ENCODE measurements around the gene NOX4.
"Not testable (repeated sequence)": the region's sequence is repeated elsewhere in the genome, so short reads cannot be mapped to it uniquely, and the experiment has no call there.

NOX4 gene

GRCh38 chr11:89327885-89328284 lies 163.3 kb downstream of the NOX4 start:
- Histone ChIP-seq H2BK5ac (ENCODE audit: low read length) (no peak overlapping the region), H3K4me2 (ENCODE audit: insufficient read depth, low read length, poor library complexity, severe bottlenecking) (no peak overlapping the region), H3K4me1 (ENCODE audit: control insufficient read depth in 2 of 2, insufficient read depth in 1 of 2, low read depth in 1 of 2, low read length in 2 of 2) (no peaks in the 10 kb centered on the region), H3K4ac (ENCODE audit: low read length) (no peak overlapping the region), H4K8ac (ENCODE audit: low read depth, low read length) (no peak overlapping the region), H3K36me3 (replicated peaks in 1 of 2; ENCODE audit: control insufficient read depth in 2 of 2, insufficient read depth in 2 of 2, low read length in 2 of 2) (peaks cover 0 to 8% of the 10 kb centered on the region in 2 donors), H2BK12ac (ENCODE audit: low read length) (no peak overlapping the region), H3K79me1 (ENCODE audit: low read depth, low read length) (no peaks in the 10 kb centered on the region), H3K9me3 (replicated peaks in 1 of 2; ENCODE audit: control insufficient read depth in 2 of 2, insufficient read depth in 1 of 2, low read depth in 1 of 2, low read length in 2 of 2) (no peaks in the 10 kb centered on the region), H2AK5ac (ENCODE audit: low read depth, low read length) (no peak overlapping the region), H3K27me3 (ENCODE audit: control insufficient read depth in 3 of 3, insufficient read depth in 3 of 3, low read depth in 1 of 3, low read length in 3 of 3) (no peaks in the 10 kb centered on the region), H3K9ac (ENCODE audit: low read depth, low read length, poor library complexity) (no peak overlapping the region), H3K27ac (replicated peaks; ENCODE audit: low read length) (no peak overlapping the region), H3K4me3 (ENCODE audit: low read length in 2 of 2) (no peak overlapping the region), H2AFZ (ENCODE audit: low read length) (no peak overlapping the region), H2BK15ac (ENCODE audit: low read length) (no peak overlapping the region), H2BK120ac (ENCODE audit: low read depth, low read length) (no peak overlapping the region), H3K14ac (ENCODE audit: low read length) (no peak overlapping the region), H4K91ac (ENCODE audit: low read depth, low read length, poor library complexity) (no peak overlapping the region), H3K23ac (ENCODE audit: low read depth, low read length, poor library complexity) (no peak overlapping the region), H3K18ac (ENCODE audit: low read length) (no peak overlapping the region)
- DNase-seq (ENCODE audit: low spot score): no peak
- WGBS, 2 donors (ENCODE audit: extremely low coverage in 2 of 2, insufficient read length in 2 of 2, insufficient replicate concordance in 1 of 2): no CpG with 5 or more reads among the region's 5 CpGs

GRCh38 chr11:89321401-89321800 lies 169.8 kb downstream of the NOX4 start:
- Histone ChIP-seq H2AFZ (ENCODE audit: low read length) (no peak overlapping the region), H3K9me3 (replicated peaks in 1 of 2; ENCODE audit: control insufficient read depth in 2 of 2, insufficient read depth in 1 of 2, low read depth in 1 of 2, low read length in 2 of 2) (no peaks in the 10 kb centered on the region), H2BK5ac (ENCODE audit: low read length) (no peak overlapping the region), H3K27me3 (ENCODE audit: control insufficient read depth in 3 of 3, insufficient read depth in 3 of 3, low read depth in 1 of 3, low read length in 3 of 3) (no peaks in the 10 kb centered on the region), H3K23ac (ENCODE audit: low read depth, low read length, poor library complexity) (no peak overlapping the region), H2BK15ac (ENCODE audit: low read length) (no peak overlapping the region), H2BK120ac (ENCODE audit: low read depth, low read length) (no peak overlapping the region), H3K4me1 (ENCODE audit: control insufficient read depth in 2 of 2, insufficient read depth in 1 of 2, low read depth in 1 of 2, low read length in 2 of 2) (no peaks in the 10 kb centered on the region), H3K27ac (replicated peaks; ENCODE audit: low read length) (no peak overlapping the region), H3K36me3 (replicated peaks in 1 of 2; ENCODE audit: control insufficient read depth in 2 of 2, insufficient read depth in 2 of 2, low read length in 2 of 2) (peaks cover 0 to 5% of the 10 kb centered on the region in 2 donors), H3K4ac (ENCODE audit: low read length) (no peak overlapping the region), H4K91ac (ENCODE audit: low read depth, low read length, poor library complexity) (no peak overlapping the region), H3K14ac (ENCODE audit: low read length) (no peak overlapping the region), H3K4me3 (ENCODE audit: low read length in 2 of 2) (no peak overlapping the region), H3K79me1 (ENCODE audit: low read depth, low read length) (no peaks in the 10 kb centered on the region), H3K9ac (ENCODE audit: low read depth, low read length, poor library complexity) (no peak overlapping the region), H4K8ac (ENCODE audit: low read depth, low read length) (no peak overlapping the region), H2BK12ac (ENCODE audit: low read length) (no peak overlapping the region), H3K4me2 (ENCODE audit: insufficient read depth, low read length, poor library complexity, severe bottlenecking) (no peak overlapping the region), H2AK5ac (ENCODE audit: low read depth, low read length) (no peak overlapping the region), H3K18ac (ENCODE audit: low read length) (no peak overlapping the region)
- no CpG with 5 or more reads among the region's 2 CpGs for WGBS, 2 donors (ENCODE audit: extremely low coverage in 2 of 2, insufficient read length in 2 of 2, insufficient replicate concordance in 1 of 2)
- no peak for DNase-seq (ENCODE audit: low spot score)

- not testable (repeated sequence) for H3K9me3 ChIP-seq (replicated peaks in 1 of 2; ENCODE audit: control insufficient read depth in 2 of 2, insufficient read depth in 1 of 2, low read depth in 1 of 2, low read length in 2 of 2); H2AK5ac ChIP-seq (ENCODE audit: low read depth, low read length); H2BK120ac ChIP-seq (ENCODE audit: low read depth, low read length); H3K27me3 ChIP-seq (ENCODE audit: control insufficient read depth in 3 of 3, insufficient read depth in 3 of 3, low read depth in 1 of 3, low read length in 3 of 3); H3K4me1 ChIP-seq (ENCODE audit: control insufficient read depth in 2 of 2, insufficient read depth in 1 of 2, low read depth in 1 of 2, low read length in 2 of 2); H3K4me2 ChIP-seq (ENCODE audit: insufficient read depth, low read length, poor library complexity, severe bottlenecking); H2BK15ac ChIP-seq (ENCODE audit: low read length); H3K9ac ChIP-seq (ENCODE audit: low read depth, low read length, poor library complexity); H2BK5ac ChIP-seq (ENCODE audit: low read length); H3K4ac ChIP-seq (ENCODE audit: low read length); H4K8ac ChIP-seq (ENCODE audit: low read depth, low read length); H2AFZ ChIP-seq (ENCODE audit: low read length); H3K27ac ChIP-seq (replicated peaks; ENCODE audit: low read length); H3K79me1 ChIP-seq (ENCODE audit: low read depth, low read length); DNase-seq (ENCODE audit: low spot score); H4K91ac ChIP-seq (ENCODE audit: low read depth, low read length, poor library complexity); H3K4me3 ChIP-seq (ENCODE audit: low read length in 2 of 2); H2BK12ac ChIP-seq (ENCODE audit: low read length); H3K18ac ChIP-seq (ENCODE audit: low read length); H3K23ac ChIP-seq (ENCODE audit: low read depth, low read length, poor library complexity); H3K14ac ChIP-seq (ENCODE audit: low read length); H3K36me3 ChIP-seq (replicated peaks in 1 of 2; ENCODE audit: control insufficient read depth in 2 of 2, insufficient read depth in 2 of 2, low read length in 2 of 2)
- WGBS, 2 donors (ENCODE audit: extremely low coverage in 2 of 2, insufficient read length in 2 of 2, insufficient replicate concordance in 1 of 2): no CpG with 5 or more reads among the region's 3 CpGs
These were observed 180.6 kb downstream of the NOX4 start for GRCh38 chr11:89310607-89311006.

GRCh38 chr11:89309321-89309985 lies 181.7 kb downstream of the NOX4 start:
- H2BK15ac ChIP-seq (ENCODE audit: low read length); H3K9me3 ChIP-seq (replicated peaks in 1 of 2; ENCODE audit: control insufficient read depth in 2 of 2, insufficient read depth in 1 of 2, low read depth in 1 of 2, low read length in 2 of 2); H3K9ac ChIP-seq (ENCODE audit: low read depth, low read length, poor library complexity); H3K4me2 ChIP-seq (ENCODE audit: insufficient read depth, low read length, poor library complexity, severe bottlenecking); H3K14ac ChIP-seq (ENCODE audit: low read length); H3K79me1 ChIP-seq (ENCODE audit: low read depth, low read length); H3K27me3 ChIP-seq (ENCODE audit: control insufficient read depth in 3 of 3, insufficient read depth in 3 of 3, low read depth in 1 of 3, low read length in 3 of 3); H2AFZ ChIP-seq (ENCODE audit: low read length); H2BK12ac ChIP-seq (ENCODE audit: low read length); H2AK5ac ChIP-seq (ENCODE audit: low read depth, low read length); H2BK5ac ChIP-seq (ENCODE audit: low read length); H3K18ac ChIP-seq (ENCODE audit: low read length); H3K23ac ChIP-seq (ENCODE audit: low read depth, low read length, poor library complexity); DNase-seq (ENCODE audit: low spot score); H2BK120ac ChIP-seq (ENCODE audit: low read depth, low read length); H3K4me3 ChIP-seq (ENCODE audit: low read length in 2 of 2); H4K8ac ChIP-seq (ENCODE audit: low read depth, low read length); H4K91ac ChIP-seq (ENCODE audit: low read depth, low read length, poor library complexity); H3K4ac ChIP-seq (ENCODE audit: low read length); H3K4me1 ChIP-seq (ENCODE audit: control insufficient read depth in 2 of 2, insufficient read depth in 1 of 2, low read depth in 1 of 2, low read length in 2 of 2); H3K27ac ChIP-seq (replicated peaks; ENCODE audit: low read length); H3K36me3 ChIP-seq (replicated peaks in 1 of 2; ENCODE audit: control insufficient read depth in 2 of 2, insufficient read depth in 2 of 2, low read length in 2 of 2): not testable (repeated sequence)
- no CpG with 5 or more reads among the region's 3 CpGs for WGBS, 2 donors (ENCODE audit: extremely low coverage in 2 of 2, insufficient read length in 2 of 2, insufficient replicate concordance in 1 of 2)
